Measurements from ENCODE around the gene TMEFF1. TPM values are rescaled to one million over a fixed set of nuclear protein-coding genes. Genes with fewer than 3 reads are reported as not detected.
"Not testable (repeated sequence)": the region's sequence is repeated elsewhere in the genome, so short reads cannot be mapped to it uniquely, and the experiment has no call there.

TMEFF1 gene
- total RNA-seq, 4 donors from 2014 or later = 0.50 to 1.7 (median 0.73) TPM

- no peak overlapping the region for H3K27ac ChIP-seq (replicated peaks in 1 of 4)
- no peaks in the 10 kb centered on the region for H3K27me3 ChIP-seq
- no peaks in the 10 kb centered on the region for H3K36me3 ChIP-seq
- no peaks in the 10 kb centered on the region for H3K9me3 ChIP-seq
- no peak for DNase-seq (ENCODE audit: extremely low spot score)
- intact Hi-C loops (cut with DNase I) = no loop called here
- TF ChIP-seq POLR2A (IDR thresholded peaks at IDR 0.05; ENCODE audit: low read depth) (no peak), EP300 (IDR thresholded peaks at IDR 0.05) (no peak), CTCF (IDR thresholded peaks at IDR 0.05) (no peak), POLR2AphosphoS5 (IDR thresholded peaks at IDR 0.05) (no peak)
- WGBS = 90% methylated on average over 3 of the region's 3 CpGs
- no peak overlapping the region for H3K4me3 ChIP-seq
- peaks cover 22 to 37% (median 32%) of the 10 kb centered on the region in 4 donors for H3K4me1 ChIP-seq
Measured at GRCh38 chr9:100432736-100433135, 40.2 kb upstream of the TMEFF1 start.

GRCh38 chr9:100436571-100436970, 36.4 kb upstream of the TMEFF1 start:
- Histone ChIP-seq H3K36me3 (no peaks in the 10 kb centered on the region), H3K27ac (replicated peaks in 1 of 4) (no peak overlapping the region), H3K4me3 (no peak overlapping the region), H3K27me3 (no peaks in the 10 kb centered on the region), H3K9me3 (no peaks in the 10 kb centered on the region), H3K4me1 (peaks cover 4 to 18% (median 10%) of the 10 kb centered on the region in 4 donors)
- no peak for DNase-seq (ENCODE audit: extremely low spot score)
- TF ChIP-seq CTCF (IDR thresholded peaks at IDR 0.05) (no peak), POLR2A (IDR thresholded peaks at IDR 0.05; ENCODE audit: low read depth) (no peak), EP300 (IDR thresholded peaks at IDR 0.05) (no peak), POLR2AphosphoS5 (IDR thresholded peaks at IDR 0.05) (no peak)
- WGBS = 76% methylated on average over 6 of the region's 7 CpGs
- intact Hi-C loops (cut with DNase I) = no loop called here

GRCh38 chr9:100437860-100438805, 34.8 kb upstream of the TMEFF1 start:
- H3K36me3 ChIP-seq = peaks cover 0 to 12% (median 4%) of the 10 kb centered on the region in 4 donors
- no peak overlapping the region for H3K27ac ChIP-seq (replicated peaks in 1 of 4)
- no peaks in the 10 kb centered on the region for H3K9me3 ChIP-seq
- H3K4me3 ChIP-seq = no peak overlapping the region
- H3K27me3 ChIP-seq = no peaks in the 10 kb centered on the region
- H3K4me1 ChIP-seq = peaks cover 4 to 21% (median 14%) of the 10 kb centered on the region in 4 donors
- TF ChIP-seq POLR2A (IDR thresholded peaks at IDR 0.05; ENCODE audit: low read depth) = no peak
- no peak for TF ChIP-seq POLR2AphosphoS5 (IDR thresholded peaks at IDR 0.05)
- no peak for TF ChIP-seq EP300 (IDR thresholded peaks at IDR 0.05)
- peak in 2 of 3 experiments; percentile 86 to 93 for TF ChIP-seq CTCF (IDR thresholded peaks at IDR 0.05)
- 65% methylated on average over 1 of the region's 1 CpG for WGBS
- DNase-seq (ENCODE audit: extremely low spot score) = no peak
- intact Hi-C loops (cut with DNase I) = no loop called here

- Histone ChIP-seq H3K9me3 (no peaks in the 10 kb centered on the region), H3K27ac (replicated peaks in 1 of 4) (no peak overlapping the region), H3K4me1 (peaks cover 0 to 27% (median 18%) of the 10 kb centered on the region in 4 donors), H3K36me3 (peaks cover 0 to 16% (median 6%) of the 10 kb centered on the region in 4 donors), H3K4me3 (no peak overlapping the region), H3K27me3 (no peaks in the 10 kb centered on the region)
- intact Hi-C loops (cut with DNase I) = no loop called here
- peak in 1 of 2 donors; percentile 20 for TF ChIP-seq POLR2AphosphoS5 (IDR thresholded peaks at IDR 0.05)
- no peak for TF ChIP-seq EP300 (IDR thresholded peaks at IDR 0.05)
- no peak for TF ChIP-seq POLR2A (IDR thresholded peaks at IDR 0.05; ENCODE audit: low read depth)
- 81% methylated on average over 3 of the region's 3 CpGs for WGBS
- DNase-seq (ENCODE audit: extremely low spot score) = no peak
Measured at GRCh38 chr9:100440071-100440470, 32.9 kb upstream of the TMEFF1 start.

GRCh38 chr9:100440487-100440886, 32.5 kb upstream of the TMEFF1 start:
- intact Hi-C loops (cut with DNase I); H3K27ac ChIP-seq (replicated peaks in 1 of 4); H3K4me3 ChIP-seq; H3K27me3 ChIP-seq; DNase-seq (ENCODE audit: extremely low spot score); H3K9me3 ChIP-seq: not testable (repeated sequence)
- WGBS = 91% methylated on average over 5 of the region's 5 CpGs
- H3K36me3 ChIP-seq = peaks cover 0 to 16% (median 6%) of the 10 kb centered on the region in 4 donors
- H3K4me1 ChIP-seq = peaks cover 0 to 27% (median 18%) of the 10 kb centered on the region in 4 donors
